ENCODE results near the gene MGA. TPM values are rescaled to one million over a fixed set of nuclear protein-coding genes. Genes with fewer than 3 reads are reported as not detected.
"Not testable (repeated sequence)": the region's sequence is repeated elsewhere in the genome, so short reads cannot be mapped to it uniquely, and the experiment has no call there.

MGA gene
- polyA plus RNA-seq, 3 donors = 2.7 to 6.9 (median 4.2) TPM

DNA sequence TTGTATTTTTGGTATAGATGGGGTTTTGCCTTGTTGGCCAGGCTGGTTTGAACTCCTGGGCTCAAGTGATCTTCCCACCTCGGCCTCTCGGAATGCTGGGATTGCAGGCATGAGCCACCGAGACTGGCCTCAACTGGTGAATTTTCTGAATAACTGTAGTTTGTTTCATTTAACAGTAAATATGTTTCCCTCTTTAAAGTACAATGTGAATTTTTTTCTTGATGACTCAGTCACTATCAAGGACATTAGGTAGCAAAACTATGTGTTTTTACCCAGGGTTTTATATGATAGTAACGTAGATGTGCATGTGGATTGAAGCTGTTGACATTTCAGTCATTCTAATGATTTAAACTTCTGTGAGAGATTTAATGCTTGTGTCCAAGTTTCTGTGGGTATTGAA is 73.9 kb downstream of the MGA start:
- TF ChIP-seq, protein P1, sequence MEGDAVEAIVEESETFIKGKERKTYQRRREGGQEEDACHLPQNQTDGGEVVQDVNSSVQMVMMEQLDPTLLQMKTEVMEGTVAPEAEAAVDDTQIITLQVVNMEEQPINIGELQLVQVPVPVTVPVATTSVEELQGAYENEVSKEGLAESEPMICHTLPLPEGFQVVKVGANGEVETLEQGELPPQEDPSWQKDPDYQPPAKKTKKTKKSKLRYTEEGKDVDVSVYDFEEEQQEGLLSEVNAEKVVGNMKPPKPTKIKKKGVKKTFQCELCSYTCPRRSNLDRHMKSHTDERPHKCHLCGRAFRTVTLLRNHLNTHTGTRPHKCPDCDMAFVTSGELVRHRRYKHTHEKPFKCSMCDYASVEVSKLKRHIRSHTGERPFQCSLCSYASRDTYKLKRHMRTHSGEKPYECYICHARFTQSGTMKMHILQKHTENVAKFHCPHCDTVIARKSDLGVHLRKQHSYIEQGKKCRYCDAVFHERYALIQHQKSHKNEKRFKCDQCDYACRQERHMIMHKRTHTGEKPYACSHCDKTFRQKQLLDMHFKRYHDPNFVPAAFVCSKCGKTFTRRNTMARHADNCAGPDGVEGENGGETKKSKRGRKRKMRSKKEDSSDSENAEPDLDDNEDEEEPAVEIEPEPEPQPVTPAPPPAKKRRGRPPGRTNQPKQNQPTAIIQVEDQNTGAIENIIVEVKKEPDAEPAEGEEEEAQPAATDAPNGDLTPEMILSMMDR (IDR thresholded peaks at IDR 0.05) = no peak
- H2AFZ ChIP-seq (ENCODE audit: insufficient read depth, low read depth, low read length, poor library complexity, severe bottlenecking) = no peak overlapping the region
- Mint-ChIP-seq H3K4me3 (no peak overlapping the region), H3K9me3 (no peaks in the 10 kb centered on the region), H3K36me3 (peaks cover 50 to 70% of the 10 kb centered on the region in 2 donors), H3K27me3 (ENCODE audit: low read depth in 3 of 3) (no peaks in the 10 kb centered on the region), H3K4me1 (peaks cover 4% of the 10 kb centered on the region), H3K27ac (no peak overlapping the region)
- WGBS (ENCODE audit: insufficient coverage) = 100% methylated on average over 1 of the region's 4 CpGs
- H4K20me1 ChIP-seq (ENCODE audit: insufficient read depth, low read length) = no peaks in the 10 kb centered on the region
- H3K36me3 ChIP-seq (replicated peaks in 1 of 2; ENCODE audit: control insufficient read depth in 1 of 2, insufficient read depth in 2 of 2, low read length in 2 of 2) = peaks cover 66 to 80% of the 10 kb centered on the region in 2 donors
- no peak overlapping the region for H3K4me2 ChIP-seq (replicated peaks; ENCODE audit: extremely low read depth, low read length, poor library complexity, severe bottlenecking)
- no peak overlapping the region for H3K4me3 ChIP-seq (replicated peaks in 1 of 3; ENCODE audit: low read depth in 2 of 3, low read length in 3 of 3)
- DNase-seq = no peak
- no peaks in the 10 kb centered on the region for H3K79me2 ChIP-seq (ENCODE audit: insufficient read depth, low read length)
- H3K9me3 ChIP-seq (replicated peaks in 1 of 2; ENCODE audit: control insufficient read depth in 1 of 2, insufficient read depth in 1 of 2, low read length in 2 of 2) = no peaks in the 10 kb centered on the region
- H3K27me3 ChIP-seq (ENCODE audit: control insufficient read depth in 2 of 2, insufficient read depth in 2 of 2, low read length in 2 of 2) = no peaks in the 10 kb centered on the region
- intact Hi-C loops (cut with micrococcal nuclease) = no loop called here
- H3K9ac ChIP-seq (ENCODE audit: insufficient read depth, low read length, poor library complexity, severe bottlenecking) = no peak overlapping the region
- no peak overlapping the region for H3K27ac ChIP-seq (ENCODE audit: low read depth in 1 of 2, low read length in 2 of 2)
- peaks cover 0 to 10% of the 10 kb centered on the region in 2 donors for H3K4me1 ChIP-seq (ENCODE audit: control insufficient read depth in 1 of 2, insufficient read depth in 2 of 2, low read length in 2 of 2)

DNA sequence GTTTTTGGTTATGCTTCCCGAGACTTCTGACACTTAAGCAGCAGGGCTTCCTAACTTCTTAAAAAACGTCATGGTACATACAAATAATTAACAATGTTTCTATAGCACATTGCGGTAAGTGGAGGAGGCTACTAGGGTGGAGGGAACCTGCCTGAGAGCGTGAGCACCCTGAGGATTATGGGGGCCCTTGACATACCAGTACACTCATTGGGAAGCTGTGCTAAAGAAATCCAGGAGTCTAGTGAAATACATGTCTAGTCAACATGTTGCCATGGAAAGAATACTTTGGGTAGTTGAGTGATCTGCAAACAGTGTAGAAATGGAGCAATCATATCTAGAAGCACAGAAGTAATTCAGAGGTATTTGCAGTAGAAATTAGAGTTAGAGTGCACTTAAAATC is 74.8 kb downstream of the MGA start:
- Mint-ChIP-seq H3K4me3 (no peak overlapping the region), H3K27me3 (ENCODE audit: low read depth in 3 of 3) (no peaks in the 10 kb centered on the region), H3K4me1 (peaks cover 4% of the 10 kb centered on the region), H3K27ac (no peak overlapping the region), H3K9me3 (no peaks in the 10 kb centered on the region), H3K36me3 (peaks cover 53 to 72% of the 10 kb centered on the region in 2 donors)
- Histone ChIP-seq H4K20me1 (ENCODE audit: insufficient read depth, low read length) (no peaks in the 10 kb centered on the region), H3K27me3 (ENCODE audit: control insufficient read depth in 2 of 2, insufficient read depth in 2 of 2, low read length in 2 of 2) (no peaks in the 10 kb centered on the region), H3K9me3 (replicated peaks in 1 of 2; ENCODE audit: control insufficient read depth in 1 of 2, insufficient read depth in 1 of 2, low read length in 2 of 2) (no peaks in the 10 kb centered on the region), H3K9ac (ENCODE audit: insufficient read depth, low read length, poor library complexity, severe bottlenecking) (no peak overlapping the region), H3K36me3 (replicated peaks in 1 of 2; ENCODE audit: control insufficient read depth in 1 of 2, insufficient read depth in 2 of 2, low read length in 2 of 2) (peaks cover 70 to 85% of the 10 kb centered on the region in 2 donors), H3K27ac (ENCODE audit: low read depth in 1 of 2, low read length in 2 of 2) (no peak overlapping the region), H3K79me2 (ENCODE audit: insufficient read depth, low read length) (no peaks in the 10 kb centered on the region), H3K4me3 (replicated peaks in 1 of 3; ENCODE audit: low read depth in 2 of 3, low read length in 3 of 3) (no peak overlapping the region), H3K4me2 (replicated peaks; ENCODE audit: extremely low read depth, low read length, poor library complexity, severe bottlenecking) (no peak overlapping the region), H2AFZ (ENCODE audit: insufficient read depth, low read depth, low read length, poor library complexity, severe bottlenecking) (no peak overlapping the region), H3K4me1 (ENCODE audit: control insufficient read depth in 1 of 2, insufficient read depth in 2 of 2, low read length in 2 of 2) (peaks cover 0 to 9% of the 10 kb centered on the region in 2 donors)
- no peak for DNase-seq
- TF ChIP-seq, protein P1 (IDR thresholded peaks at IDR 0.05) = no peak
- WGBS (ENCODE audit: insufficient coverage) = 100% methylated on average over 1 of the region's 4 CpGs
- intact Hi-C loops (cut with micrococcal nuclease) = no loop called here

DNA sequence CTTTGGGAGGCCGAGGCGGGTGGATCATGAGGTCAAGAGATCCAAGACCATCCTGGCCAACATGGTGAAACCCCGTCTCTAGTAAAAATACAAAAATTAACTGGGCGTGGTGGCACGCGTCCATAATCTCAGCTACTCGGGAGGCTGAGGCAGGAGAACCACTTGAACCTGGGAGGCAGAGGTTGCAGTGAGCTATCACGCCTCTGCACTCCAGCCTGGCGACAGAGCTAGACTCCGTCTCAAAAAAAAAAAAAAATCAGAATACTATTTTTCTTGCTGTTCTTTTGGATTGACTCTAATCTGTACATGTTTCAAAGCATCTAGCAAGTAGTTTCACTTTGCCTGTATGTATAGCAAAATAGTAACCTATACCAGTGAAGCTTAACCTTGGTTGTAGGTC is 75.3 kb downstream of the MGA start:
- intact Hi-C loops (cut with micrococcal nuclease) = not testable (repeated sequence)

More for the DNA sequence above, 75.3 kb downstream of the MGA start:
- not testable (repeated sequence) for DNase-seq; H3K4me1 Mint-ChIP-seq; H3K9me3 Mint-ChIP-seq; H2AFZ ChIP-seq (ENCODE audit: insufficient read depth, low read depth, low read length, poor library complexity, severe bottlenecking); H3K4me1 ChIP-seq (ENCODE audit: control insufficient read depth in 1 of 2, insufficient read depth in 2 of 2, low read length in 2 of 2); H3K27ac ChIP-seq (ENCODE audit: low read depth in 1 of 2, low read length in 2 of 2); H3K9ac ChIP-seq (ENCODE audit: insufficient read depth, low read length, poor library complexity, severe bottlenecking); H3K79me2 ChIP-seq (ENCODE audit: insufficient read depth, low read length); H3K27me3 Mint-ChIP-seq (ENCODE audit: low read depth in 3 of 3); H3K4me3 ChIP-seq (replicated peaks in 1 of 3; ENCODE audit: low read depth in 2 of 3, low read length in 3 of 3); H3K4me2 ChIP-seq (replicated peaks; ENCODE audit: extremely low read depth, low read length, poor library complexity, severe bottlenecking); H3K4me3 Mint-ChIP-seq; H3K9me3 ChIP-seq (replicated peaks in 1 of 2; ENCODE audit: control insufficient read depth in 1 of 2, insufficient read depth in 1 of 2, low read length in 2 of 2); H3K27ac Mint-ChIP-seq; H4K20me1 ChIP-seq (ENCODE audit: insufficient read depth, low read length); H3K27me3 ChIP-seq (ENCODE audit: control insufficient read depth in 2 of 2, insufficient read depth in 2 of 2, low read length in 2 of 2)
- H3K36me3 Mint-ChIP-seq = peaks cover 57 to 76% of the 10 kb centered on the region in 2 donors
- 100% methylated on average over 7 of the region's 10 CpGs for WGBS (ENCODE audit: insufficient coverage)
- H3K36me3 ChIP-seq (replicated peaks in 1 of 2; ENCODE audit: control insufficient read depth in 1 of 2, insufficient read depth in 2 of 2, low read length in 2 of 2) = peaks cover 73 to 87% of the 10 kb centered on the region in 2 donors
